WTC11 (cell line): Measurements from ENCODE around the gene SNX30. TPM values are rescaled to one million over a fixed set of nuclear protein-coding genes. Genes with fewer than 3 reads are reported as not detected.

Source experiments
- ATAC-seq: fragments of 200-7000 bp; cut with Tn5 transposase; 2 replicates; pipeline ENCODE4 v1.10.0; 2021; ENCODE audit warnings: mild to moderate bottlenecking, moderate library complexity
- CTCF ChIA-PET: fragments of 300-600 bp; sonication (Branson Sonifier 250); formaldehyde crosslinking; loops from one replicate; lab custom pipeline; 2021; ENCODE audit warnings: antibody characterized with exemption; lab: Charles Lee
- POLR2A ChIA-PET: fragments of 350-600 bp; sonication (Branson Sonifier 250); formaldehyde crosslinking; loops from one replicate; lab custom pipeline; 2021; ENCODE audit warnings: antibody characterized with exemption; lab: Charles Lee
- DNase-seq: peaks from one replicate; pipeline ENCODE4 v3.0.0; 2021; ENCODE audit warnings: low spot score
- H3K27ac Mint-ChIP-seq: 2 replicates; pipeline ENCODE4 v1.8.0; 2021; ENCODE audit warnings: mixed read lengths
- H3K27me3 Mint-ChIP-seq: 2 replicates; pipeline ENCODE4 v1.8.0; 2021; ENCODE audit warnings: low read depth, mild to moderate bottlenecking, moderate library complexity, mixed read lengths
- H3K36me3 Mint-ChIP-seq: 2 replicates; pipeline ENCODE4 v1.8.0; 2021; ENCODE audit warnings: mixed read lengths
- H3K4me1 Mint-ChIP-seq: 2 replicates; pipeline ENCODE4 v1.8.0; 2022; ENCODE audit warnings: mixed read lengths
- H3K4me3 Mint-ChIP-seq: 2 replicates; pipeline ENCODE4 v1.8.0; 2021; ENCODE audit warnings: mild to moderate bottlenecking, moderate library complexity, mixed read lengths
- H3K9me3 Mint-ChIP-seq: 2 replicates; pipeline ENCODE4 v1.8.0; 2021; ENCODE audit warnings: mixed read lengths
- AFF4 ChIP-seq: sonication (generic); formaldehyde crosslinking; IDR thresholded peaks from 2 replicates; pipeline ENCODE4 v1.8.1; 2023; ENCODE audit warnings: mild to moderate bottlenecking, missing genetic modification reagents, borderline replicate concordance
- ATF1 ChIP-seq: sonication (generic); formaldehyde crosslinking; IDR thresholded peaks from 2 replicates; pipeline ENCODE4 v1.8.1; 2023; ENCODE audit warnings: mild to moderate bottlenecking, moderate library complexity, missing genetic modification reagents
- ESRRA ChIP-seq: sonication (generic); formaldehyde crosslinking; IDR thresholded peaks from 2 replicates; pipeline ENCODE4 v1.8.1; 2022; ENCODE audit warnings: mild to moderate bottlenecking, missing genetic modification reagents, borderline replicate concordance
- NFE2L1 ChIP-seq: sonication (generic); formaldehyde crosslinking; IDR thresholded peaks from 2 replicates; pipeline ENCODE4 v1.8.1; 2023; ENCODE audit warnings: missing genetic modification reagents
- NFYB ChIP-seq: sonication (generic); formaldehyde crosslinking; conservative IDR thresholded peaks from 2 replicates; pipeline ENCODE4 v1.8.0; 2022; ENCODE audit warnings: low read depth, missing genetic modification reagents
- PRDM15 ChIP-seq: sonication (generic); formaldehyde crosslinking; IDR thresholded peaks from 2 replicates; pipeline ENCODE4 v1.8.0; 2022; ENCODE audit warnings: missing genetic modification reagents
- SMAD3 ChIP-seq: sonication (generic); formaldehyde crosslinking; IDR thresholded peaks from 2 replicates; pipeline ENCODE4 v1.8.0; 2022; ENCODE audit warnings: missing genetic modification reagents, mild to moderate bottlenecking, borderline replicate concordance
- SOX15 ChIP-seq: fragments of 250-450 bp; sonication (Bioruptor Pico); IDR thresholded peaks from 2 replicates; pipeline ENCODE4 v1.9.0; 2021; ENCODE audit warnings: mild to moderate bottlenecking
- TCF7 ChIP-seq: sonication (generic); formaldehyde crosslinking; IDR thresholded peaks from 2 replicates; pipeline ENCODE4 v1.8.0; 2022; ENCODE audit warnings: mild to moderate bottlenecking, low read depth, missing genetic modification reagents, moderate library complexity
- TEAD4 ChIP-seq: sonication (generic); formaldehyde crosslinking; IDR thresholded peaks from 2 replicates; pipeline ENCODE4 v1.8.0; 2022; ENCODE audit warnings: mild to moderate bottlenecking, missing genetic modification reagents
- ZBTB43 ChIP-seq: sonication (generic); formaldehyde crosslinking; IDR thresholded peaks from 2 replicates; pipeline ENCODE4 v1.8.1; 2023; ENCODE audit warnings: mild to moderate bottlenecking, missing genetic modification reagents
- ZMAT4 ChIP-seq: fragments of 250-450 bp; sonication (Bioruptor Pico); IDR thresholded peaks from 2 replicates; pipeline ENCODE4 v1.9.0; 2021; ENCODE audit warnings: mild to moderate bottlenecking
- ZNF219 ChIP-seq: sonication (generic); formaldehyde crosslinking; IDR thresholded peaks from 2 replicates; pipeline ENCODE4 v1.8.0; 2023; ENCODE audit warnings: missing genetic modification reagents, mild to moderate bottlenecking, borderline replicate concordance
- ZNF396 ChIP-seq: fragments of 250-450 bp; sonication (Bioruptor Pico); IDR thresholded peaks from 2 replicates; pipeline ENCODE4 v1.8.0; 2021; ENCODE audit warnings: mild to moderate bottlenecking, moderate library complexity, borderline replicate concordance
- ZNF416 ChIP-seq: fragments of 250-450 bp; sonication (Bioruptor Pico); IDR thresholded peaks from 2 replicates; pipeline ENCODE4 v1.9.0; 2021; ENCODE audit warnings: mild to moderate bottlenecking, inconsistent platforms
- total RNA-seq: library from RNA; stranded (reverse); gene quantifications from 3 replicates; pipeline ENCODE4 v1.2.3, GENCODE V29; 2021
- TF ChIP-seq, protein P1 (sequence below): sonication (generic); formaldehyde crosslinking; IDR thresholded peaks from 2 replicates; pipeline ENCODE4 v1.8.1; 2022; ENCODE audit warnings: missing genetic modification reagents, borderline replicate concordance
- TF ChIP-seq, protein P2 (sequence below): fragments of 250-450 bp; sonication (Bioruptor Pico); IDR thresholded peaks from 2 replicates; pipeline ENCODE4 v1.8.0; 2021; ENCODE audit warnings: mild to moderate bottlenecking

SNX30 gene
- total RNA-seq, 1 experiment from 2014 or later: 13.4 TPM

DNA sequence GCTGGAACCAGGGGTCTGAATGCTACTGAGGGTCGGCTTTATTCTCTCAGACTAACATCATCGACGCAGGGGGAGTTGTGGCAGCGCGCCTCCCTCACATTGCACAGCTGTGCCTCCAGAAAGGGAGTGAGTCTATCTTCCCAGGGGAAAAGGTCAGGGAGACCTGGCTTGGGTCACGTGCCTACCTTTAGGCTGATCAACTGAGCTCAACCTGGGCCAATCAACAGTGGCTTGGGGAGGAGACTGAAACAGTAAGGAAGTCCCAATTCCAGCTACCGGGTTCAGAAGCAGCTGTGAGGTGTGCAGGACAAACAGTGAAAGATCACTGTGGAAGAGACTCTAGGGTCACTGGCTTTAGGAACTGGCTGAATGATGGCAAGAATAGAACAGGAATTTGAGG is 14.3 kb downstream of the SNX30 start (continued):
- no peak for TF ChIP-seq NFE2L1 (CRISPR knock-in tag)

- ChIA-PET CTCF (interaction anchor here (0.6 to 1.7 kb wide), 7 partner anchors 19 to 552 kb away, joined by 3 to 9 read pairs (median 4); partner anchors contain the start of gene INIP), POLR2A (no interaction called here)
- Mint-ChIP-seq H3K36me3 (peaks cover 8% of the 10 kb centered on the region), H3K27ac (no peak overlapping the region), H3K9me3 (peaks cover 9% of the 10 kb centered on the region), H3K4me3 (no peak overlapping the region), H3K27me3 (no peaks in the 10 kb centered on the region; the same call in 1 of the 2 replicates), H3K4me1 (peaks cover 15% of the 10 kb centered on the region)
- ATAC-seq (no peak), DNase-seq (no peak)
- TF ChIP-seq PRDM15 (CRISPR knock-in tag) (no peak), AFF4 (CRISPR knock-in tag) (no peak), SOX15 (CRISPR knock-in tag) (no peak), SMAD3 (no peak), ESRRA (no peak), ZNF396 (no peak)
- TF ChIP-seq, protein P1, sequence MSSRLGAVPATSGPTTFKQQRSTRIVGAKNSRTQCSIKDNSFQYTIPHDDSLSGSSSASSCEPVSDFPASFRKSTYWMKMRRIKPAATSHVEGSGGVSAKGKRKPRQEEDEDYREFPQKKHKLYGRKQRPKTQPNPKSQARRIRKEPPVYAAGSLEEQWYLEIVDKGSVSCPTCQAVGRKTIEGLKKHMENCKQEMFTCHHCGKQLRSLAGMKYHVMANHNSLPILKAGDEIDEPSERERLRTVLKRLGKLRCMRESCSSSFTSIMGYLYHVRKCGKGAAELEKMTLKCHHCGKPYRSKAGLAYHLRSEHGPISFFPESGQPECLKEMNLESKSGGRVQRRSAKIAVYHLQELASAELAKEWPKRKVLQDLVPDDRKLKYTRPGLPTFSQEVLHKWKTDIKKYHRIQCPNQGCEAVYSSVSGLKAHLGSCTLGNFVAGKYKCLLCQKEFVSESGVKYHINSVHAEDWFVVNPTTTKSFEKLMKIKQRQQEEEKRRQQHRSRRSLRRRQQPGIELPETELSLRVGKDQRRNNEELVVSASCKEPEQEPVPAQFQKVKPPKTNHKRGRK: no peak
These were observed 14.7 kb downstream of the SNX30 start for GRCh38 chr9:112765281-112765680.

GRCh38 chr9:112771359-112772214 is 21.0 kb downstream of the SNX30 start:
- Mint-ChIP-seq H3K4me3 (no peak overlapping the region), H3K36me3 (peaks cover 2% of the 10 kb centered on the region; the same call in 1 of the 2 replicates), H3K27me3 (no peaks in the 10 kb centered on the region; the same call in 1 of the 2 replicates), H3K4me1 (peaks cover 29% of the 10 kb centered on the region), H3K9me3 (peaks cover 2% of the 10 kb centered on the region), H3K27ac (peak overlapping the region; percentile 54; the same call in 1 of the 2 replicates)
- DNase-seq (no peak), ATAC-seq (no peak)
- ChIA-PET CTCF (interaction anchor here (1.1 kb wide), 1 partner anchor 659 kb away, joined by 3 read pairs; no protein-coding TSS in a partner anchor), POLR2A (no interaction called here)
- TF ChIP-seq TEAD4 (CRISPR knock-in tag) (no peak), ZNF416 (no peak), ATF1 (no peak), SMAD3 (no peak), ZMAT4 (CRISPR knock-in tag) (no peak), ZBTB43 (no peak), TCF7 (no peak), ZNF219 (CRISPR knock-in tag) (no peak), NFYB (no peak)
- TF ChIP-seq, protein P2, sequence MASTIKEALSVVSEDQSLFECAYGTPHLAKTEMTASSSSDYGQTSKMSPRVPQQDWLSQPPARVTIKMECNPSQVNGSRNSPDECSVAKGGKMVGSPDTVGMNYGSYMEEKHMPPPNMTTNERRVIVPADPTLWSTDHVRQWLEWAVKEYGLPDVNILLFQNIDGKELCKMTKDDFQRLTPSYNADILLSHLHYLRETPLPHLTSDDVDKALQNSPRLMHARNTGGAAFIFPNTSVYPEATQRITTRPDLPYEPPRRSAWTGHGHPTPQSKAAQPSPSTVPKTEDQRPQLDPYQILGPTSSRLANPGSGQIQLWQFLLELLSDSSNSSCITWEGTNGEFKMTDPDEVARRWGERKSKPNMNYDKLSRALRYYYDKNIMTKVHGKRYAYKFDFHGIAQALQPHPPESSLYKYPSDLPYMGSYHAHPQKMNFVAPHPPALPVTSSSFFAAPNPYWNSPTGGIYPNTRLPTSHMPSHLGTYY (CRISPR knock-in tag): no peak
- TF ChIP-seq, protein P1: no peak
